SK-N-SH treated with all-trans-retinoic acid at 6 μM for 48 hours (cell line): ENCODE measurements around the gene CNOT6L.

Experiments
- ATAC-seq: fragments of 200-7000 bp; cut with Tn5 transposase; 3 replicates; pipeline ENCODE4 v1.9.1; 2020; ENCODE audit warnings: mild to moderate bottlenecking, moderate library complexity
- ARNTL ChIP-seq: fragments of 450-650 bp; formaldehyde crosslinking; IDR thresholded peaks from 2 replicates; pipeline ENCODE4 v1.5.0; 2020; ENCODE audit warnings: low read depth, mild to moderate bottlenecking, moderate library complexity, borderline replicate concordance
- BACH2 ChIP-seq: fragments of 250-450 bp; sonication (Bioruptor Pico); IDR thresholded peaks from 2 replicates; pipeline ENCODE4 v1.9.0; 2021; ENCODE audit warnings: mild to moderate bottlenecking, borderline replicate concordance
- CREB5 ChIP-seq: fragments of 250-450 bp; sonication (Bioruptor Pico); IDR thresholded peaks from 2 replicates; pipeline ENCODE4 v1.5.1; 2020; ENCODE audit warnings: low read depth, mild to moderate bottlenecking, moderate library complexity
- CSDC2 ChIP-seq: fragments of 250-450 bp; sonication (Bioruptor Pico); IDR thresholded peaks from 2 replicates; pipeline ENCODE4 v1.5.0; 2020; ENCODE audit warnings: mild to moderate bottlenecking, moderate library complexity
- CSRNP3 ChIP-seq: fragments of 250-450 bp; sonication (Bioruptor Pico); IDR thresholded peaks from 2 replicates; pipeline ENCODE4 v1.5.1; 2021; ENCODE audit warnings: mild to moderate bottlenecking, moderate library complexity
- ESRRG ChIP-seq: fragments of 250-450 bp; sonication (Bioruptor Pico); IDR thresholded peaks from 2 replicates; pipeline ENCODE4 v1.6.1; 2021; ENCODE audit warnings: mild to moderate bottlenecking
- GLIS3 ChIP-seq: fragments of 250-450 bp; sonication (Bioruptor Pico); IDR thresholded peaks from 2 replicates; pipeline ENCODE4 v1.5.0; 2020; ENCODE audit warnings: mild to moderate bottlenecking, moderate library complexity
- ISL1 ChIP-seq: fragments of 250-450 bp; sonication (Bioruptor Pico); IDR thresholded peaks from 2 replicates; pipeline ENCODE4 v2.1.2; 2022; ENCODE audit warnings: mild to moderate bottlenecking, moderate library complexity
- OSR1 ChIP-seq: fragments of 250-450 bp; sonication (Bioruptor Pico); IDR thresholded peaks from 2 replicates; pipeline ENCODE4 v1.8.0; 2022; ENCODE audit warnings: moderate library complexity, mild to moderate bottlenecking, inconsistent platforms
- PATZ1 ChIP-seq: fragments of 250-450 bp; sonication (Bioruptor Pico); IDR thresholded peaks from 2 replicates; pipeline ENCODE4 v1.8.0; 2020; ENCODE audit warnings: mild to moderate bottlenecking, moderate library complexity, borderline replicate concordance
- POU6F1 ChIP-seq: fragments of 250-450 bp; sonication (Bioruptor Pico); IDR thresholded peaks from 2 replicates; pipeline ENCODE4 v1.8.0; 2021; ENCODE audit warnings: low read depth, mild to moderate bottlenecking, moderate library complexity, borderline replicate concordance
- PPARA ChIP-seq: fragments of 250-450 bp; sonication (Bioruptor Pico); IDR thresholded peaks from 2 replicates; pipeline ENCODE4 v1.5.0; 2020; ENCODE audit warnings: mild to moderate bottlenecking, borderline replicate concordance
- RARB ChIP-seq: fragments of 250-450 bp; sonication (Bioruptor Pico); IDR thresholded peaks from 2 replicates; pipeline ENCODE4 v1.8.0; 2021; ENCODE audit warnings: mild to moderate bottlenecking, moderate library complexity
- SNAI2 ChIP-seq: fragments of 250-450 bp; sonication (Bioruptor Pico); IDR thresholded peaks from 2 replicates; pipeline ENCODE4 v1.5.0; 2020; ENCODE audit warnings: mild to moderate bottlenecking, moderate library complexity
- TCF4 ChIP-seq: fragments of 250-450 bp; sonication (Bioruptor Pico); IDR thresholded peaks from 2 replicates; pipeline ENCODE4 v1.8.0; 2021; ENCODE audit warnings: mild to moderate bottlenecking, moderate library complexity, borderline replicate concordance
- TOX ChIP-seq: fragments of 250-450 bp; sonication (Bioruptor Pico); IDR thresholded peaks from 2 replicates; pipeline ENCODE4 v1.8.0; 2021; ENCODE audit warnings: mild to moderate bottlenecking, moderate library complexity, borderline replicate concordance
- ZC3H10 ChIP-seq: fragments of 250-450 bp; sonication (Bioruptor Pico); IDR thresholded peaks from 2 replicates; pipeline ENCODE4 v1.5.1; 2021; ENCODE audit warnings: mild to moderate bottlenecking, moderate library complexity
- ZFP3 ChIP-seq: fragments of 250-450 bp; sonication (Bioruptor Pico); IDR thresholded peaks from 2 replicates; pipeline ENCODE4 v1.5.0; 2020; ENCODE audit warnings: mild to moderate bottlenecking, moderate library complexity
- ZNF565 ChIP-seq: fragments of 450-650 bp; formaldehyde crosslinking; conservative IDR thresholded peaks from 2 replicates; pipeline ENCODE4 v1.5.0; 2020; ENCODE audit warnings: low read depth, mild to moderate bottlenecking, moderate library complexity
- ZNF70 ChIP-seq: fragments of 450-650 bp; formaldehyde crosslinking; IDR thresholded peaks from 2 replicates; pipeline ENCODE4 v1.5.0; 2020; ENCODE audit warnings: mild to moderate bottlenecking, moderate library complexity
- ZNF8 ChIP-seq: fragments of 450-650 bp; formaldehyde crosslinking; IDR thresholded peaks from 2 replicates; pipeline ENCODE4 v1.5.0; 2020; ENCODE audit warnings: mild to moderate bottlenecking, moderate library complexity

CNOT6L gene

GRCh38 chr4:77818602-77819403 lies at the start of gene CNOT6L:
Gene CNOT6L, minus strand, starts transcription at chr4:77819368. Its CDS starts 60 bp downstream, at chr4:77819308.
- no peak for TF ChIP-seq ZNF8
- TF ChIP-seq PPARA (CRISPR knock-in tag) = no peak
- no peak for TF ChIP-seq CSRNP3 (CRISPR knock-in tag)
- no peak for TF ChIP-seq ESRRG
- peak; percentile 76 for ATAC-seq

- ATAC-seq = no peak
- TF ChIP-seq CSRNP3 (CRISPR knock-in tag) (no peak), ARNTL (CRISPR knock-in tag) (no peak), ZNF565 (CRISPR knock-in tag) (no peak), GLIS3 (CRISPR knock-in tag) (no peak)
These were observed 46.1 kb upstream of the CNOT6L start for GRCh38 chr4:77865259-77865658.

GRCh38 chr4:77863341-77863740 lies 44.2 kb upstream of the CNOT6L start:
- peak; percentile 4; the same call in 1 of the 3 replicates for ATAC-seq

- TF ChIP-seq POU6F1 (CRISPR knock-in tag) (peak; percentile 46; the same call in 1 of the 2 replicates), RARB (CRISPR knock-in tag) (no peak; the same call in 1 of the 2 replicates), ZFP3 (CRISPR knock-in tag) (peak; percentile 80), SNAI2 (CRISPR knock-in tag) (no peak), PPARA (CRISPR knock-in tag) (no peak), PATZ1 (CRISPR knock-in tag) (no peak), TOX (no peak)
- ATAC-seq = peak; percentile 96
These were observed 43.5 kb upstream of the CNOT6L start, which contains the start of gene MRPL1 for GRCh38 chr4:77862478-77863216. Gene MRPL1, plus strand, starts transcription at chr4:77862830. Its CDS starts 19 bp downstream, at chr4:77862849.

GRCh38 chr4:77861495-77861894 lies 42.3 kb upstream of the CNOT6L start:
- ATAC-seq = no peak
- no peak for TF ChIP-seq ZC3H10 (CRISPR knock-in tag)
- no peak for TF ChIP-seq ISL1 (CRISPR knock-in tag)
- TF ChIP-seq PATZ1 (CRISPR knock-in tag) = no peak
- no peak for TF ChIP-seq ARNTL (CRISPR knock-in tag)
- no peak for TF ChIP-seq ZNF565 (CRISPR knock-in tag)
- no peak for TF ChIP-seq ZNF70 (CRISPR knock-in tag)
- TF ChIP-seq POU6F1 (CRISPR knock-in tag) = no peak
- no peak for TF ChIP-seq GLIS3 (CRISPR knock-in tag)
- no peak for TF ChIP-seq OSR1 (CRISPR knock-in tag)
- no peak for TF ChIP-seq CREB5 (CRISPR knock-in tag)
- TF ChIP-seq BACH2 (CRISPR knock-in tag) = no peak
- no peak for TF ChIP-seq CSDC2 (CRISPR knock-in tag)
- no peak for TF ChIP-seq TCF4 (CRISPR knock-in tag)
- TF ChIP-seq ZNF8 = no peak
